Body of pancreas (tissue), 4 donors: ENCODE measurements around the gene PRR7.

Source experiments
- CTCF ChIP-seq, 7 experiments: fragments of 450-650 bp in 4 of 7; fragments of 200-600 bp in 3 of 7; sonication (generic) in 3 of 7; IDR thresholded peaks; one replicate each; pipeline ENCODE4 v1.5.1; 2016 to 2019; ENCODE audit warnings: antibody characterized with exemption in 7 of 7
- POLR2A ChIP-seq, 3 donors: fragments of 450-650 bp; IDR thresholded peaks; one replicate each; pipeline ENCODE4 v1.6.1; 2016; ENCODE audit warnings: antibody characterized with exemption in 3 of 3, mild to moderate bottlenecking in 2 of 3

DNA sequence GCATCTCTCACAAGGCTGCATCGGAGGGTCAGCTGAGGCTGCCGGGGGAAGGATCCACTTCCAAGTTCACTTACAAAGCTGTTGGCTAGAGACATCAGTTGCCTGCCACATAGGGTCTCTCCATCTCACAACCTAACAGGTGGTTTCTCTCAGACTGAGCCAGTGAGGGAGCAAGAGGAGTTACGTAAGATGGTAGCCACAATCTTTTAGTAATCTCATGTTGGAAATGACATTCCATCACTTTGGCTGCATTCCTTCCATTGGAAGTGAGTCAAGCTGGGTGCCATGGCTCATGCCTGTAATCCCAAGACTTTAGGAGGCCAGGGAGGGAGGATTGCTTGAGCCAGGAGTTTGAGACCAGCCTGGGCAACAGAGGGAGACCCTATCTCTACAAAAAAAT, 27.6 kb upstream of the PRR7 start:
- TF ChIP-seq CTCF (IDR thresholded peaks at IDR 0.05) (no peak), POLR2A (IDR thresholded peaks at IDR 0.05) (no peak)
